Common myeloid progenitor, CD34-positive (primary cell): ENCODE measurements around the gene NCAN.

Source experiments
- CTCF ChIA-PET: fragments of 350-600 bp; sonication (Branson Sonifier 250); formaldehyde crosslinking; loops from one replicate; lab custom pipeline; 2021; ENCODE audit warnings: antibody characterized with exemption; lab: Charles Lee
- POLR2A ChIA-PET: fragments of 350-600 bp; sonication (Branson Sonifier 250); formaldehyde crosslinking; loops from one replicate; lab custom pipeline; 2021; ENCODE audit warnings: antibody characterized with exemption; lab: Charles Lee
- DNase-seq, 3 donors: peaks; one replicate each; pipeline versions ENCODE4 v3.0.0 to v3.0.0-alpha.2; 2013
- H3K27ac ChIP-seq, 2 experiments: 1 replicate in 1 of 2; 2 replicates in 1 of 2; pipeline ENCODE4 v1.7.0; 2013; ENCODE audit warnings: inconsistent platforms in 2 of 2, low read length in 2 of 2, mild to moderate bottlenecking in 2 of 2, low read depth in 1 of 2, moderate library complexity in 1 of 2; ENCODE audit not compliant: severe bottlenecking in 2 of 2, insufficient read depth in 1 of 2, poor library complexity in 1 of 2
- H3K27me3 ChIP-seq, 5 experiments: replicated peaks in 2 of 5; 1 replicate in 3 of 5; 2 replicates in 2 of 5; pipeline versions ENCODE4 v1.6.1 to v1.7.0; 2013; ENCODE audit warnings: low read length in 4 of 5, mild to moderate bottlenecking in 2 of 5, moderate library complexity in 2 of 5, inconsistent platforms in 1 of 5; ENCODE audit not compliant: insufficient read depth in 5 of 5, control insufficient read depth in 4 of 5
- H3K36me3 ChIP-seq, 4 experiments: 1 replicate in 2 of 4; 2 replicates in 2 of 4; pipeline versions ENCODE4 v1.6.1 to v1.7.0; 2013; ENCODE audit warnings: low read length in 3 of 4, control low read depth in 1 of 4, mild to moderate bottlenecking in 1 of 4; ENCODE audit not compliant: control insufficient read depth in 4 of 4, insufficient read depth in 4 of 4
- H3K4me1 ChIP-seq, 4 experiments: 1 replicate in 3 of 4; 2 replicates in 1 of 4; pipeline versions ENCODE4 v1.6.1 to v1.7.1; 2013; ENCODE audit warnings: low read length in 3 of 4, mild to moderate bottlenecking in 3 of 4, control low read depth in 1 of 4, inconsistent platforms in 1 of 4, moderate library complexity in 1 of 4; ENCODE audit not compliant: control insufficient read depth in 4 of 4, insufficient read depth in 4 of 4; ENCODE audit errors: control extremely low read depth in 1 of 4
- H3K4me3 ChIP-seq, 7 experiments: 1 replicate in 4 of 7; 2 replicates in 3 of 7; pipeline versions ENCODE4 v1.5.1 to v1.7.0; 2013; ENCODE audit warnings: mild to moderate bottlenecking in 7 of 7, low read length in 6 of 7, moderate library complexity in 6 of 7, inconsistent platforms in 2 of 7, low read depth in 2 of 7, control low read depth in 1 of 7; ENCODE audit not compliant: insufficient read depth in 4 of 7, control insufficient read depth in 1 of 7; ENCODE audit errors: extremely low read depth in 1 of 7
- H3K9me3 ChIP-seq, 5 experiments: 1 replicate in 4 of 5; 2 replicates in 1 of 5; pipeline versions ENCODE4 v1.6.1 to v1.7.1; 2013; ENCODE audit warnings: low read length in 4 of 5, mild to moderate bottlenecking in 2 of 5, inconsistent platforms in 1 of 5, low read depth in 1 of 5, moderate library complexity in 1 of 5; ENCODE audit not compliant: control insufficient read depth in 4 of 5, insufficient read depth in 2 of 5; ENCODE audit errors: control extremely low read depth in 1 of 5
- WGBS: methylation state at CpG from one replicate; pipeline ENCODE4 v1.1.5; 2013; ENCODE audit not compliant: insufficient coverage; 5-methylcytosine and 5-hydroxymethylcytosine counted together

The NCAN gene

GRCh38 chr19:19259741-19260140, 48.0 kb downstream of the NCAN start:
- Histone ChIP-seq H3K27ac (no peak overlapping the region), H3K4me1 (peaks cover 0 to 18% (median 15%) of the 10 kb centered on the region in 4 experiments), H3K4me3 (no peak overlapping the region), H3K9me3 (peaks cover 0 to 4% (median 3%) of the 10 kb centered on the region in 5 experiments), H3K27me3 (peaks cover 0 to 94% (median 25%) of the 10 kb centered on the region in 5 experiments), H3K36me3 (no peaks in the 10 kb centered on the region)
- POLR2A ChIA-PET, result no interaction called here
- CTCF ChIA-PET, result no interaction called here
- DNase-seq, result peak; percentile 12 to 34 (median 12)
- WGBS, result 100% methylated on average over 2 of the region's 2 CpGs

- peak in 1 of 3 donors; percentile 19 for DNase-seq
- H3K4me1 ChIP-seq, result peaks cover 0 to 18% (median 15%) of the 10 kb centered on the region in 4 experiments
- H3K27ac ChIP-seq, result no peak overlapping the region
- ChIA-PET POLR2A (no interaction called here), CTCF (no interaction called here)
- peaks cover 0 to 89% (median 25%) of the 10 kb centered on the region in 5 experiments for H3K27me3 ChIP-seq
- peaks cover 0 to 4% (median 3%) of the 10 kb centered on the region in 5 experiments for H3K9me3 ChIP-seq
- H3K4me3 ChIP-seq, result no peak overlapping the region
- WGBS, result 57% methylated on average over 30 of the region's 36 CpGs
- H3K36me3 ChIP-seq, result no peaks in the 10 kb centered on the region
These were observed 48.9 kb downstream of the NCAN start for GRCh38 chr19:19260417-19261214.

GRCh38 chr19:19261350-19262189, 49.8 kb downstream of the NCAN start:
- Histone ChIP-seq H3K4me1 (peaks cover 0 to 18% (median 15%) of the 10 kb centered on the region in 4 experiments), H3K36me3 (no peaks in the 10 kb centered on the region), H3K27me3 (peaks cover 0 to 80% (median 20%) of the 10 kb centered on the region in 5 experiments), H3K4me3 (peak overlapping the region in 3 of 7 experiments; percentile 28 to 57 (median 54)), H3K9me3 (peaks cover 0 to 4% (median 3%) of the 10 kb centered on the region in 5 experiments), H3K27ac (no peak overlapping the region)
- DNase-seq, result peak; percentile 80 to 96 (median 95)
- CTCF ChIA-PET, result no interaction called here
- POLR2A ChIA-PET, result no interaction called here
- WGBS, result 2% methylated on average over 37 of the region's 52 CpGs

GRCh38 chr19:19262190-19263057, 50.7 kb downstream of the NCAN start:
- H3K27ac ChIP-seq, result no peak overlapping the region
- peaks cover 0 to 71% (median 20%) of the 10 kb centered on the region in 5 experiments for H3K27me3 ChIP-seq
- DNase-seq, result no peak
- H3K4me3 ChIP-seq, result peak overlapping the region in 1 of 7 experiments; percentile 5
- peaks cover 0 to 18% (median 15%) of the 10 kb centered on the region in 4 experiments for H3K4me1 ChIP-seq
- no peaks in the 10 kb centered on the region for H3K36me3 ChIP-seq
- POLR2A ChIA-PET, result no interaction called here
- 11% methylated on average over 30 of the region's 31 CpGs for WGBS
- peaks cover 0 to 4% (median 3%) of the 10 kb centered on the region in 5 experiments for H3K9me3 ChIP-seq
- CTCF ChIA-PET, result interaction anchor here (1.2 kb wide), 1 partner anchor 31 kb away, joined by 3 read pairs; no protein-coding TSS in a partner anchor

- H3K4me3 ChIP-seq, result no peak overlapping the region
- no peak overlapping the region for H3K27ac ChIP-seq
- H3K4me1 ChIP-seq, result peaks cover 0 to 18% (median 15%) of the 10 kb centered on the region in 4 experiments
- peaks cover 0 to 56% (median 20%) of the 10 kb centered on the region in 5 experiments for H3K27me3 ChIP-seq
- ChIA-PET CTCF (interaction anchor here (1.2 kb wide), 1 partner anchor 33 kb away, joined by 3 read pairs; no protein-coding TSS in a partner anchor), POLR2A (no interaction called here)
- DNase-seq, result no peak
- H3K9me3 ChIP-seq, result peaks cover 0 to 4% (median 3%) of the 10 kb centered on the region in 5 experiments
- WGBS, result 89% methylated on average over 5 of the region's 7 CpGs
- H3K36me3 ChIP-seq, result no peaks in the 10 kb centered on the region
These were observed 52.2 kb downstream of the NCAN start for GRCh38 chr19:19263886-19264487.

GRCh38 chr19:19267305-19267704, 55.5 kb downstream of the NCAN start:
- CTCF ChIA-PET, result no interaction called here
- POLR2A ChIA-PET, result no interaction called here
- Histone ChIP-seq H3K4me3 (no peak overlapping the region), H3K4me1 (peaks cover 0 to 2% (median under 1%) of the 10 kb centered on the region in 4 experiments), H3K27me3 (peaks cover 0 to 49% (median 12%) of the 10 kb centered on the region in 5 experiments), H3K36me3 (no peaks in the 10 kb centered on the region), H3K9me3 (no peaks in the 10 kb centered on the region), H3K27ac (no peak overlapping the region)
- no peak for DNase-seq
- WGBS, result 100% methylated on average over 1 of the region's 3 CpGs
